GM23338 (cell line): ENCODE data around the gene MEAK7. TPM values are rescaled to one million over a fixed set of nuclear protein-coding genes. Genes with fewer than 3 reads are reported as not detected.

ENCODE experiments used
- ATAC-seq: fragments of 200-7000 bp; cut with Tn5 transposase; 3 replicates; pipeline ENCODE4 v1.9.1; 2020
- DNase-seq: peaks from one replicate; pipeline ENCODE4 v3.0.0-alpha.2; 2015; ENCODE audit warnings: low spot score
- H2AFZ ChIP-seq: fragments of 200-600 bp; sonication (generic); 2 replicates; pipeline ENCODE4 v1.8.0; 2016; ENCODE audit warnings: antibody characterized with exemption, mild to moderate bottlenecking, moderate library complexity
- H3F3A ChIP-seq: fragments of 200-600 bp; sonication (generic); replicated peaks from 2 replicates; pipeline ENCODE4 v1.8.0; 2017; ENCODE audit warnings: antibody characterized with exemption, mixed run types, low read depth
- H3K27ac ChIP-seq: fragments of 200-600 bp; sonication (generic); 2 replicates; pipeline ENCODE4 v1.6.1; 2016; ENCODE audit warnings: low read depth
- H3K27me3 ChIP-seq: fragments of 200-600 bp; sonication (generic); 2 replicates; pipeline ENCODE4 v1.8.0; 2016; ENCODE audit warnings: mild to moderate bottlenecking, mixed run types, moderate library complexity; ENCODE audit not compliant: insufficient read depth
- H3K36me3 ChIP-seq: fragments of 200-600 bp; sonication (generic); 2 replicates; pipeline ENCODE4 v1.8.0; 2016; ENCODE audit warnings: mild to moderate bottlenecking; ENCODE audit not compliant: insufficient read depth
- H3K4me1 ChIP-seq: fragments of 200-600 bp; sonication (generic); 2 replicates; pipeline ENCODE4 v1.8.0; 2016; ENCODE audit warnings: mild to moderate bottlenecking, moderate library complexity; ENCODE audit not compliant: insufficient read depth
- H3K4me2 ChIP-seq: fragments of 200-600 bp; sonication (generic); 2 replicates; pipeline ENCODE4 v1.7.1; 2017; ENCODE audit warnings: mixed run types
- H3K4me3 ChIP-seq: fragments of 200-600 bp; sonication (generic); 2 replicates; pipeline ENCODE4 v1.6.1; 2016; ENCODE audit warnings: mixed run types
- H3K79me2 ChIP-seq: fragments of 200-600 bp; sonication (generic); replicated peaks from 2 replicates; pipeline ENCODE4 v1.8.0; 2017; ENCODE audit warnings: mild to moderate bottlenecking; ENCODE audit not compliant: insufficient read depth
- H3K9me2 ChIP-seq: fragments of 200-600 bp; sonication (generic); 2 replicates; pipeline ENCODE4 v1.8.0; 2017; ENCODE audit not compliant: insufficient read depth
- H4K20me1 ChIP-seq: fragments of 200-600 bp; sonication (generic); replicated peaks from 2 replicates; pipeline ENCODE4 v1.8.0; 2017; ENCODE audit warnings: mild to moderate bottlenecking; ENCODE audit not compliant: insufficient read depth
- H3K27ac Mint-ChIP-seq: 2 replicates; pipeline ENCODE4 v1.8.0; 2020; ENCODE audit warnings: inconsistent platforms, mild to moderate bottlenecking, moderate library complexity, mixed read lengths
- H3K27me3 Mint-ChIP-seq: 3 replicates; pipeline ENCODE4 v1.8.0; 2022; ENCODE audit warnings: low read depth, mild to moderate bottlenecking, moderate library complexity, mixed read lengths, inconsistent platforms; ENCODE audit not compliant: insufficient read depth, poor library complexity
- H3K36me3 Mint-ChIP-seq: 3 replicates; pipeline ENCODE4 v1.8.0; 2021; ENCODE audit warnings: low read depth, mild to moderate bottlenecking, inconsistent platforms, moderate library complexity, mixed read lengths
- H3K4me1 Mint-ChIP-seq: 3 replicates; pipeline ENCODE4 v1.8.0; 2020; ENCODE audit warnings: mild to moderate bottlenecking, inconsistent platforms, mixed read lengths
- H3K4me3 Mint-ChIP-seq: 3 replicates; pipeline ENCODE4 v1.8.0; 2021; ENCODE audit warnings: moderate library complexity, mild to moderate bottlenecking, inconsistent platforms, mixed read lengths
- H3K9me3 Mint-ChIP-seq: 3 replicates; pipeline ENCODE4 v1.8.0; 2020; ENCODE audit warnings: moderate library complexity, mild to moderate bottlenecking, inconsistent platforms, mixed read lengths
- EZH2phosphoT487 ChIP-seq: fragments of 200-600 bp; sonication (generic); IDR thresholded peaks from one replicate; pipeline ENCODE4 v1.8.1; 2018; ENCODE audit warnings: antibody characterized with exemption; ENCODE audit not compliant: unreplicated experiment
- NANOG ChIP-seq: IDR thresholded peaks from 2 replicates; pipeline ENCODE4 v1.6.1; 2016; ENCODE audit warnings: antibody characterized with exemption, borderline replicate concordance
- POLR2AphosphoS5 ChIP-seq: IDR thresholded peaks from 2 replicates; pipeline ENCODE4 v1.6.1; 2016; ENCODE audit warnings: antibody characterized with exemption, low read depth
- ZNF114 ChIP-seq: fragments of 250-450 bp; sonication (Bioruptor Pico); IDR thresholded peaks from 2 replicates; pipeline ENCODE4 v1.5.0; 2020; ENCODE audit warnings: mild to moderate bottlenecking, moderate library complexity
- ZNF331 ChIP-seq: fragments of 250-450 bp; sonication (Bioruptor Pico); IDR thresholded peaks from 2 replicates; pipeline ENCODE4 v1.5.0; 2020; ENCODE audit warnings: low read depth, mild to moderate bottlenecking, moderate library complexity
- polyA plus RNA-seq: library from polyadenylated mRNA; unstranded; fragments of >200 nt; fragmentation: Nextera tagmentation; extraction: Ambion mirVana; gene quantifications from 2 replicates; pipeline ENCODE4 v1.2.1, GENCODE V29; 2016
- total RNA-seq: library from RNA; depleted of rRNA; stranded (reverse); fragments of >200 nt; shearing (Covaris generic); gene quantifications from 2 replicates; pipeline ENCODE4 v1.2.3, GENCODE V29; 2014
- TF ChIP-seq, protein P1 (sequence below): fragments of 250-450 bp; sonication (Bioruptor Pico); IDR thresholded peaks from 2 replicates; pipeline ENCODE4 v1.5.0; 2020; ENCODE audit warnings: mild to moderate bottlenecking, moderate library complexity
- TF ChIP-seq, protein P2 (sequence below): IDR thresholded peaks from one replicate; pipeline ENCODE4 v1.6.1; 2018; ENCODE audit warnings: antibody characterized with exemption; ENCODE audit not compliant: unreplicated experiment

MEAK7 gene
- total and polyA plus RNA-seq, 2 experiments from 2014 or later: 7.5 to 17.2 TPM

DNA sequence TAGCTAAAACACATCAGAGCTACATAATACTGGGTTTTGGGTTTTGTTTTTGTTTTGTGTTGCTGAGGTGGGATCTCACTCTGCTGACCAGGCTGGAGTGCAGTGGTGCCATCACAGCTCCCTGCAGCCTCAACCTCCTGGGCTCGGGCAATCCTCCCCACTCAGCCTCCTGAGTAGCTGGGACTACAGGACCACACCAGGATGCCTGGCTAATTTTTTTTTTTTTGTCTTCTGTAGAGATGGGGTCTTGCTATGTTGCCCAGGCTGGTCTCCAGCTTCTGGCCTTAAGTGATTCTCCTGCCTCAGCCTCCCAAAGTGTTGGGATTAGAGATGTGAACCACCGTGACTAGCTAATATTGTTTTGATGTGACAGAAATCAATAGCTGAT is 6.2 kb downstream of the MEAK7 start:
- H3K9me2 ChIP-seq: no peaks in the 10 kb centered on the region
- DNase-seq (no peak), ATAC-seq (no peak)
- peaks cover under 1% of the 10 kb centered on the region; the same call in 1 of the 2 replicates for H3K79me2 ChIP-seq
- no peak overlapping the region for H3K4me3 ChIP-seq
- no peak overlapping the region for H2AFZ ChIP-seq
- H3K4me1 ChIP-seq: no peaks in the 10 kb centered on the region
- TF ChIP-seq, protein P1, sequence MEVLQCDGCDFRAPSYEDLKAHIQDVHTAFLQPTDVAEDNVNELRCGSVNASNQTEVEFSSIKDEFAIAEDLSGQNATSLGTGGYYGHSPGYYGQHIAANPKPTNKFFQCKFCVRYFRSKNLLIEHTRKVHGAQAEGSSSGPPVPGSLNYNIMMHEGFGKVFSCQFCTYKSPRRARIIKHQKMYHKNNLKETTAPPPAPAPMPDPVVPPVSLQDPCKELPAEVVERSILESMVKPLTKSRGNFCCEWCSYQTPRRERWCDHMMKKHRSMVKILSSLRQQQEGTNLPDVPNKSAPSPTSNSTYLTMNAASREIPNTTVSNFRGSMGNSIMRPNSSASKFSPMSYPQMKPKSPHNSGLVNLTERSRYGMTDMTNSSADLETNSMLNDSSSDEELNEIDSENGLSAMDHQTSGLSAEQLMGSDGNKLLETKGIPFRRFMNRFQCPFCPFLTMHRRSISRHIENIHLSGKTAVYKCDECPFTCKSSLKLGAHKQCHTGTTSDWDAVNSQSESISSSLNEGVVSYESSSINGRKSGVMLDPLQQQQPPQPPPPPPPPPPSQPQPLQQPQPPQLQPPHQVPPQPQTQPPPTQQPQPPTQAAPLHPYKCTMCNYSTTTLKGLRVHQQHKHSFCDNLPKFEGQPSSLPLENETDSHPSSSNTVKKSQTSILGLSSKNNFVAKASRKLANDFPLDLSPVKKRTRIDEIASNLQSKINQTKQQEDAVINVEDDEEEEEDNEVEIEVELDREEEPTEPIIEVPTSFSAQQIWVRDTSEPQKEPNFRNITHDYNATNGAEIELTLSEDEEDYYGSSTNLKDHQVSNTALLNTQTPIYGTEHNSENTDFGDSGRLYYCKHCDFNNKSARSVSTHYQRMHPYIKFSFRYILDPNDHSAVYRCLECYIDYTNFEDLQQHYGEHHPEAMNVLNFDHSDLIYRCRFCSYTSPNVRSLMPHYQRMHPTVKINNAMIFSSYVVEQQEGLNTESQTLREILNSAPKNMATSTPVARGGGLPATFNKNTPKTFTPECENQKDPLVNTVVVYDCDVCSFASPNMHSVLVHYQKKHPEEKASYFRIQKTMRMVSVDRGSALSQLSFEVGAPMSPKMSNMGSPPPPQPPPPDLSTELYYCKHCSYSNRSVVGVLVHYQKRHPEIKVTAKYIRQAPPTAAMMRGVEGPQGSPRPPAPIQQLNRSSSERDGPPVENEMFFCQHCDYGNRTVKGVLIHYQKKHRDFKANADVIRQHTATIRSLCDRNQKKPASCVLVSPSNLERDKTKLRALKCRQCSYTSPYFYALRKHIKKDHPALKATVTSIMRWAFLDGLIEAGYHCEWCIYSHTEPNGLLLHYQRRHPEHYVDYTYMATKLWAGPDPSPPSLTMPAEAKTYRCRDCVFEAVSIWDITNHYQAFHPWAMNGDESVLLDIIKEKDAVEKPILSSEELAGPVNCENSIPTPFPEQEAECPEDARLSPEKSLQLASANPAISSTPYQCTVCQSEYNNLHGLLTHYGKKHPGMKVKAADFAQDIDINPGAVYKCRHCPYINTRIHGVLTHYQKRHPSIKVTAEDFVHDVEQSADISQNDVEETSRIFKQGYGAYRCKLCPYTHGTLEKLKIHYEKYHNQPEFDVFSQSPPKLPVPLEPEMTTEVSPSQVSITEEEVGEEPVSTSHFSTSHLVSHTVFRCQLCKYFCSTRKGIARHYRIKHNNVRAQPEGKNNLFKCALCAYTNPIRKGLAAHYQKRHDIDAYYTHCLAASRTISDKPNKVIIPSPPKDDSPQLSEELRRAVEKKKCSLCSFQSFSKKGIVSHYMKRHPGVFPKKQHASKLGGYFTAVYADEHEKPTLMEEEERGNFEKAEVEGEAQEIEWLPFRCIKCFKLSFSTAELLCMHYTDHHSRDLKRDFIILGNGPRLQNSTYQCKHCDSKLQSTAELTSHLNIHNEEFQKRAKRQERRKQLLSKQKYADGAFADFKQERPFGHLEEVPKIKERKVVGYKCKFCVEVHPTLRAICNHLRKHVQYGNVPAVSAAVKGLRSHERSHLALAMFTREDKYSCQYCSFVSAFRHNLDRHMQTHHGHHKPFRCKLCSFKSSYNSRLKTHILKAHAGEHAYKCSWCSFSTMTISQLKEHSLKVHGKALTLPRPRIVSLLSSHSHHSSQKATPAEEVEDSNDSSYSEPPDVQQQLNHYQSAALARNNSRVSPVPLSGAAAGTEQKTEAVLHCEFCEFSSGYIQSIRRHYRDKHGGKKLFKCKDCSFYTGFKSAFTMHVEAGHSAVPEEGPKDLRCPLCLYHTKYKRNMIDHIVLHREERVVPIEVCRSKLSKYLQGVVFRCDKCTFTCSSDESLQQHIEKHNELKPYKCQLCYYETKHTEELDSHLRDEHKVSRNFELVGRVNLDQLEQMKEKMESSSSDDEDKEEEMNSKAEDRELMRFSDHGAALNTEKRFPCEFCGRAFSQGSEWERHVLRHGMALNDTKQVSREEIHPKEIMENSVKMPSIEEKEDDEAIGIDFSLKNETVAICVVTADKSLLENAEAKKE (CRISPR knock-in tag): no peak
- TF ChIP-seq, protein P2, sequence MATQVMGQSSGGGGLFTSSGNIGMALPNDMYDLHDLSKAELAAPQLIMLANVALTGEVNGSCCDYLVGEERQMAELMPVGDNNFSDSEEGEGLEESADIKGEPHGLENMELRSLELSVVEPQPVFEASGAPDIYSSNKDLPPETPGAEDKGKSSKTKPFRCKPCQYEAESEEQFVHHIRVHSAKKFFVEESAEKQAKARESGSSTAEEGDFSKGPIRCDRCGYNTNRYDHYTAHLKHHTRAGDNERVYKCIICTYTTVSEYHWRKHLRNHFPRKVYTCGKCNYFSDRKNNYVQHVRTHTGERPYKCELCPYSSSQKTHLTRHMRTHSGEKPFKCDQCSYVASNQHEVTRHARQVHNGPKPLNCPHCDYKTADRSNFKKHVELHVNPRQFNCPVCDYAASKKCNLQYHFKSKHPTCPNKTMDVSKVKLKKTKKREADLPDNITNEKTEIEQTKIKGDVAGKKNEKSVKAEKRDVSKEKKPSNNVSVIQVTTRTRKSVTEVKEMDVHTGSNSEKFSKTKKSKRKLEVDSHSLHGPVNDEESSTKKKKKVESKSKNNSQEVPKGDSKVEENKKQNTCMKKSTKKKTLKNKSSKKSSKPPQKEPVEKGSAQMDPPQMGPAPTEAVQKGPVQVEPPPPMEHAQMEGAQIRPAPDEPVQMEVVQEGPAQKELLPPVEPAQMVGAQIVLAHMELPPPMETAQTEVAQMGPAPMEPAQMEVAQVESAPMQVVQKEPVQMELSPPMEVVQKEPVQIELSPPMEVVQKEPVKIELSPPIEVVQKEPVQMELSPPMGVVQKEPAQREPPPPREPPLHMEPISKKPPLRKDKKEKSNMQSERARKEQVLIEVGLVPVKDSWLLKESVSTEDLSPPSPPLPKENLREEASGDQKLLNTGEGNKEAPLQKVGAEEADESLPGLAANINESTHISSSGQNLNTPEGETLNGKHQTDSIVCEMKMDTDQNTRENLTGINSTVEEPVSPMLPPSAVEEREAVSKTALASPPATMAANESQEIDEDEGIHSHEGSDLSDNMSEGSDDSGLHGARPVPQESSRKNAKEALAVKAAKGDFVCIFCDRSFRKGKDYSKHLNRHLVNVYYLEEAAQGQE: no peak
- TF ChIP-seq ZNF331 (CRISPR knock-in tag): no peak
- no peak for TF ChIP-seq NANOG
- no peak for TF ChIP-seq POLR2AphosphoS5
- no peak for TF ChIP-seq ZNF114 (CRISPR knock-in tag)
- no peak for TF ChIP-seq EZH2phosphoT487
- peaks cover 20% of the 10 kb centered on the region for H3K36me3 ChIP-seq
- H3K27ac ChIP-seq: no peak overlapping the region
- no peaks in the 10 kb centered on the region; the same call in none of the 2 replicates for H4K20me1 ChIP-seq
- H3F3A ChIP-seq: no peaks in the 10 kb centered on the region
- H3K27me3 Mint-ChIP-seq: peaks cover 9% of the 10 kb centered on the region
- no peak overlapping the region for H3K4me3 Mint-ChIP-seq
- H3K9me3 Mint-ChIP-seq: peaks cover 18% of the 10 kb centered on the region
- no peaks in the 10 kb centered on the region for H3K27me3 ChIP-seq
- H3K4me2 ChIP-seq: no peak overlapping the region
- no peak overlapping the region for H3K27ac Mint-ChIP-seq
- peaks cover 47% of the 10 kb centered on the region for H3K36me3 Mint-ChIP-seq
- H3K4me1 Mint-ChIP-seq: peaks cover 2% of the 10 kb centered on the region; the same call in 1 of the 3 replicates
